ENCODE results near the gene MAEA. TPM values are rescaled to one million over a fixed set of nuclear protein-coding genes. Genes with fewer than 3 reads are reported as not detected.

MAEA gene
- total and polyA plus RNA-seq, 2 of the 8 experiments (the other 6 are each of a cell fraction or from before 2014, with no cell fraction given) = 75.8 to 133 TPM

DNA sequence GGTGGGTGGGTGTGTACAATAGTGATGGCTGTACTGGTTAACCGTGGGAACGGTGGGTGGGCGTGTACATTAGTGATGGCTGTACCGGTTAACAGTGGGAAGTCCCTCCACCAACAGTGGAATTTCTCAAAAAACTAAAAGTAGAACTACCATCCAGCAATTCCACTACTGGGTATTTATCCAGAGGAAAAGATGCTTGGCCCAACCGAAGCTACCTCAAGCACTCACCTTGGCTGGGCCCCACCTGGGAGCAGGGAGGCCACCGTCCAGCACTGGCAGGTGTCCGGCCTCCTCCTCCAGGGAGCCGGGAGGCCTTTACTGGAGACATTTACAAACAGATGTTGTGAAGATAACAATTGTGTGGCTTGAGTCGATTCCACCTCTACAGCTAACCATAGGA lies 6.0 kb upstream of the MAEA start:
- H3K18ac ChIP-seq (ENCODE audit: extremely low read depth, low read length) = no peak overlapping the region
- H3K36me3 ChIP-seq (ENCODE audit: control insufficient read depth in 2 of 4, insufficient read depth in 4 of 4, low read length in 3 of 4) = no peaks in the 10 kb centered on the region
- H3K27ac ChIP-seq (ENCODE audit: low read depth, low read length) = no peak overlapping the region
- no peak for TF ChIP-seq CEBPB (IDR thresholded peaks at IDR 0.05; ENCODE audit: low read depth, low read length)
- TF ChIP-seq SUZ12 (IDR thresholded peaks at IDR 0.05; ENCODE audit: low read length) = no peak
- TF ChIP-seq POU5F1 (IDR thresholded peaks at IDR 0.05; ENCODE audit: low read depth, low read length) = no peak
- no peak for TF ChIP-seq ASH2L (IDR thresholded peaks at IDR 0.05; ENCODE audit: low read length)
- TF ChIP-seq POLR2A (IDR thresholded peaks at IDR 0.05; ENCODE audit: control extremely low read depth in 1 of 2, low read depth in 2 of 2, low read length in 2 of 2) = no peak
- no peak for TF ChIP-seq CTBP2 (IDR thresholded peaks at IDR 0.05; ENCODE audit: borderline replicate concordance, insufficient read depth, insufficient read length, low read length)
- TF ChIP-seq YY1 (IDR thresholded peaks at IDR 0.05; ENCODE audit: low read depth, low read length) = no peak
- TF ChIP-seq SP1 (IDR thresholded peaks at IDR 0.05; ENCODE audit: low read depth, low read length) = no peak
- TF ChIP-seq SIRT6 (IDR thresholded peaks at IDR 0.05; ENCODE audit: low read length) = no peak
- TF ChIP-seq TCF12 (IDR thresholded peaks at IDR 0.05; ENCODE audit: low read depth, low read length) = no peak
- TF ChIP-seq, protein P1, sequence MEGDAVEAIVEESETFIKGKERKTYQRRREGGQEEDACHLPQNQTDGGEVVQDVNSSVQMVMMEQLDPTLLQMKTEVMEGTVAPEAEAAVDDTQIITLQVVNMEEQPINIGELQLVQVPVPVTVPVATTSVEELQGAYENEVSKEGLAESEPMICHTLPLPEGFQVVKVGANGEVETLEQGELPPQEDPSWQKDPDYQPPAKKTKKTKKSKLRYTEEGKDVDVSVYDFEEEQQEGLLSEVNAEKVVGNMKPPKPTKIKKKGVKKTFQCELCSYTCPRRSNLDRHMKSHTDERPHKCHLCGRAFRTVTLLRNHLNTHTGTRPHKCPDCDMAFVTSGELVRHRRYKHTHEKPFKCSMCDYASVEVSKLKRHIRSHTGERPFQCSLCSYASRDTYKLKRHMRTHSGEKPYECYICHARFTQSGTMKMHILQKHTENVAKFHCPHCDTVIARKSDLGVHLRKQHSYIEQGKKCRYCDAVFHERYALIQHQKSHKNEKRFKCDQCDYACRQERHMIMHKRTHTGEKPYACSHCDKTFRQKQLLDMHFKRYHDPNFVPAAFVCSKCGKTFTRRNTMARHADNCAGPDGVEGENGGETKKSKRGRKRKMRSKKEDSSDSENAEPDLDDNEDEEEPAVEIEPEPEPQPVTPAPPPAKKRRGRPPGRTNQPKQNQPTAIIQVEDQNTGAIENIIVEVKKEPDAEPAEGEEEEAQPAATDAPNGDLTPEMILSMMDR (IDR thresholded peaks at IDR 0.05; ENCODE audit: control extremely low read depth in 1 of 3, insufficient read depth in 1 of 3, low read depth in 1 of 3, low read length in 3 of 3) = no peak
- TF ChIP-seq JUND (IDR thresholded peaks at IDR 0.05; ENCODE audit: low read length) = no peak
- peaks cover 0 to 3% (median 0%) of the 10 kb centered on the region in 4 experiments; a peak in 1 of 7 replicates for H3K4me1 ChIP-seq (replicated peaks in 1 of 4; ENCODE audit: control insufficient read depth in 3 of 4, insufficient read depth in 4 of 4, low read length in 3 of 4)
- no peak overlapping the region for H3K14ac ChIP-seq (ENCODE audit: insufficient read length)
- no peak overlapping the region for H3K4me3 ChIP-seq (ENCODE audit: extremely low read depth in 1 of 4, insufficient read depth in 2 of 4, low read depth in 3 of 4, low read length in 4 of 4)
- no peaks in the 10 kb centered on the region for H3K79me1 ChIP-seq (ENCODE audit: low read depth, low read length)
- H3K4ac ChIP-seq (replicated peaks; ENCODE audit: insufficient read length, low read depth, low read length) = no peak overlapping the region
- H2BK5ac ChIP-seq (ENCODE audit: low read depth, low read length) = no peak overlapping the region
- no peak overlapping the region for H4K5ac ChIP-seq (ENCODE audit: insufficient read length, low read depth, low read length)
- no peaks in the 10 kb centered on the region for H3K79me2 ChIP-seq (ENCODE audit: control insufficient read depth in 1 of 2, insufficient read depth in 2 of 2, low read length in 2 of 2)
- no peak overlapping the region for H3K9ac ChIP-seq (replicated peaks in 1 of 4; ENCODE audit: extremely low read depth in 1 of 4, low read depth in 3 of 4, low read length in 3 of 4)
- no peak overlapping the region for H4K8ac ChIP-seq (ENCODE audit: extremely low read depth, insufficient read depth, low read length)
- H4K91ac ChIP-seq (replicated peaks; ENCODE audit: insufficient read length, low read length) = no peak overlapping the region
- no peak overlapping the region for H2BK120ac ChIP-seq (replicated peaks; ENCODE audit: low read depth, low read length)
- FAIRE-seq = no peak
- ChIA-PET POLR2A (ENCODE audit: partially characterized antibody) (no interaction called here), CTCF (ENCODE audit: partially characterized antibody) (interaction anchor here (1.2 to 1.8 kb wide), 2 partner anchors 16 to 69 kb away, joined by 3 to 7 read pairs; no protein-coding TSS in a partner anchor)
- 0 out of 7 replicates have a peak, but pooled peaks cover 0 to 2% (median 0%) of the 10 kb centered on the region in 4 experiments for H3K27me3 ChIP-seq (replicated peaks in 1 of 4; ENCODE audit: control insufficient read depth in 3 of 4, extremely low read depth in 1 of 4, insufficient read depth in 3 of 4, low read length in 3 of 4)
- H3K23me2 ChIP-seq (ENCODE audit: low read depth, low read length) = no peaks in the 10 kb centered on the region
- H3K9me3 ChIP-seq (ENCODE audit: insufficient read depth in 2 of 2, low read depth in 1 of 2, low read length in 1 of 2) = no peaks in the 10 kb centered on the region
- no peak overlapping the region for H2BK15ac ChIP-seq (ENCODE audit: low read length)
- no peak overlapping the region for H3K56ac ChIP-seq (replicated peaks; ENCODE audit: insufficient read length, low read depth, low read length)
- no peak for DNase-seq (ENCODE audit: low read depth in 1 of 2, low spot score in 2 of 2)
- H2BK12ac ChIP-seq (ENCODE audit: low read depth, low read length) = no peak overlapping the region
- H3K23ac ChIP-seq (ENCODE audit: insufficient read length) = no peak overlapping the region
- H2AK5ac ChIP-seq (ENCODE audit: low read depth, low read length) = no peak overlapping the region
- H4K20me1 ChIP-seq (replicated peaks in 1 of 2; ENCODE audit: control insufficient read depth in 1 of 2, insufficient read depth in 2 of 2, low read length in 2 of 2) = no peaks in the 10 kb centered on the region
- H2AFZ ChIP-seq (ENCODE audit: low read length) = no peak overlapping the region
- H3K4me2 ChIP-seq (ENCODE audit: insufficient read depth in 1 of 2, low read depth in 2 of 2, low read length in 2 of 2) = no peak overlapping the region
- H2BK20ac ChIP-seq (ENCODE audit: low read length) = no peak overlapping the region
- WGBS, 2 experiments (ENCODE audit: extremely low coverage in 1 of 2, insufficient coverage in 1 of 2, insufficient read length in 1 of 2, insufficient replicate concordance in 2 of 2, low coverage in 1 of 2, low lambda C conversion rate in 2 of 2, missing lambda C conversion rate in 1 of 2) = 85% methylated on average over 9 of the region's 9 CpGs; no CpG with 5 or more reads in 1 of the 2 experiments

Measured in H1 (cell line).